ENCODE results near the gene QKI. TPM values are rescaled to one million over a fixed set of nuclear protein-coding genes. Genes with fewer than 3 reads are reported as not detected.

Gene QKI
- total RNA-seq, 1 donor from 2014 or later, result 449 TPM

GRCh38 chr6:163530406-163530805 is 115.9 kb downstream of the QKI start:
- H3K27ac ChIP-seq (replicated peaks), result peak overlapping the region; percentile 66
- H3K4me1 ChIP-seq, result peaks cover 100% of the 10 kb centered on the region
- H3K36me3 ChIP-seq, result no peaks in the 10 kb centered on the region
- no peaks in the 10 kb centered on the region for H3K9me3 ChIP-seq (replicated peaks)
- H3K4me3 ChIP-seq, result peak overlapping the region; percentile 24
- intact Hi-C loops (cut with micrococcal nuclease), result no loop called here
- H3K27me3 ChIP-seq (ENCODE audit: low read depth), result no peaks in the 10 kb centered on the region
- TF ChIP-seq CTCF (IDR thresholded peaks at IDR 0.05; ENCODE audit: borderline replicate concordance), result no peak
- no peak for DNase-seq

- intact Hi-C loops (cut with micrococcal nuclease), result no loop called here
- peak overlapping the region; percentile 66 for H3K27ac ChIP-seq (replicated peaks)
- H3K4me1 ChIP-seq, result peaks cover 100% of the 10 kb centered on the region
- no peaks in the 10 kb centered on the region for H3K9me3 ChIP-seq (replicated peaks)
- DNase-seq, result no peak
- TF ChIP-seq CTCF (IDR thresholded peaks at IDR 0.05; ENCODE audit: borderline replicate concordance), result no peak
- H3K4me3 ChIP-seq, result peak overlapping the region; percentile 24
- no peaks in the 10 kb centered on the region for H3K27me3 ChIP-seq (ENCODE audit: low read depth)
- H3K36me3 ChIP-seq, result peaks cover 2% of the 10 kb centered on the region
Observed at GRCh38 chr6:163531122-163531521, 116.6 kb downstream of the QKI start.

GRCh38 chr6:163532526-163533078 is 118.1 kb downstream of the QKI start:
- no peaks in the 10 kb centered on the region for H3K27me3 ChIP-seq (ENCODE audit: low read depth)
- peaks cover 4% of the 10 kb centered on the region for H3K36me3 ChIP-seq
- H3K4me1 ChIP-seq, result peaks cover 100% of the 10 kb centered on the region
- peak overlapping the region; percentile 24 for H3K4me3 ChIP-seq
- peak overlapping the region; percentile 66 for H3K27ac ChIP-seq (replicated peaks)
- no peaks in the 10 kb centered on the region for H3K9me3 ChIP-seq (replicated peaks)
- no peak for DNase-seq
- TF ChIP-seq CTCF (IDR thresholded peaks at IDR 0.05; ENCODE audit: borderline replicate concordance), result no peak
- intact Hi-C loops (cut with micrococcal nuclease), result no loop called here

- no peak for DNase-seq
- H3K36me3 ChIP-seq, result peaks cover 4% of the 10 kb centered on the region
- TF ChIP-seq CTCF (IDR thresholded peaks at IDR 0.05; ENCODE audit: borderline replicate concordance), result no peak
- peaks cover 100% of the 10 kb centered on the region for H3K4me1 ChIP-seq
- H3K27ac ChIP-seq (replicated peaks), result peak overlapping the region; percentile 66
- intact Hi-C loops (cut with micrococcal nuclease), result no loop called here
- H3K9me3 ChIP-seq (replicated peaks), result no peaks in the 10 kb centered on the region
- H3K4me3 ChIP-seq, result no peak overlapping the region
- H3K27me3 ChIP-seq (ENCODE audit: low read depth), result no peaks in the 10 kb centered on the region
Observed at GRCh38 chr6:163533443-163533842, 118.9 kb downstream of the QKI start.

- no peak for DNase-seq
- peaks cover 100% of the 10 kb centered on the region for H3K4me1 ChIP-seq
- intact Hi-C loops (cut with micrococcal nuclease), result no loop called here
- H3K9me3 ChIP-seq (replicated peaks), result no peaks in the 10 kb centered on the region
- H3K36me3 ChIP-seq, result peaks cover 4% of the 10 kb centered on the region
- H3K27ac ChIP-seq (replicated peaks), result peak overlapping the region; percentile 39
- no peak overlapping the region for H3K4me3 ChIP-seq
- no peaks in the 10 kb centered on the region for H3K27me3 ChIP-seq (ENCODE audit: low read depth)
- no peak for TF ChIP-seq CTCF (IDR thresholded peaks at IDR 0.05; ENCODE audit: borderline replicate concordance)
Observed at GRCh38 chr6:163536770-163537169, 122.3 kb downstream of the QKI start.

Data from left ventricle myocardium inferior (tissue), 1 donor.